Thyroid gland (tissue), 4 donors: ENCODE measurements around the gene FGF2.

Experiments used
- CTCF ChIP-seq, 6 experiments: fragments of 200-600 bp in 3 of 6; fragments of 450-650 bp in 3 of 6; sonication (generic) in 3 of 6; IDR thresholded peaks; one replicate each; pipeline ENCODE4 v1.5.1; 2016 to 2019; ENCODE audit warnings: antibody characterized with exemption in 6 of 6, mild to moderate bottlenecking in 2 of 6, inconsistent platforms in 1 of 6, moderate library complexity in 1 of 6
- POLR2A ChIP-seq, 2 donors: fragments of 450-650 bp; IDR thresholded peaks; one replicate each; pipeline ENCODE4 v1.6.1; 2017; ENCODE audit warnings: antibody characterized with exemption in 2 of 2, mild to moderate bottlenecking in 2 of 2, moderate library complexity in 1 of 2

GRCh38 chr4:122912810-122913575 is 86.4 kb downstream of the FGF2 start:
- TF ChIP-seq POLR2A (IDR thresholded peaks at IDR 0.05) (no peak), CTCF (IDR thresholded peaks at IDR 0.05) (no peak)
